NCI-H2029 (cell line): ENCODE data around the gene ESPL1.

Experiments used
- DNase-seq: peaks from one replicate; lab custom pipeline; 2025; lab: John Stamatoyannopoulos, UW

Gene ESPL1

DNA sequence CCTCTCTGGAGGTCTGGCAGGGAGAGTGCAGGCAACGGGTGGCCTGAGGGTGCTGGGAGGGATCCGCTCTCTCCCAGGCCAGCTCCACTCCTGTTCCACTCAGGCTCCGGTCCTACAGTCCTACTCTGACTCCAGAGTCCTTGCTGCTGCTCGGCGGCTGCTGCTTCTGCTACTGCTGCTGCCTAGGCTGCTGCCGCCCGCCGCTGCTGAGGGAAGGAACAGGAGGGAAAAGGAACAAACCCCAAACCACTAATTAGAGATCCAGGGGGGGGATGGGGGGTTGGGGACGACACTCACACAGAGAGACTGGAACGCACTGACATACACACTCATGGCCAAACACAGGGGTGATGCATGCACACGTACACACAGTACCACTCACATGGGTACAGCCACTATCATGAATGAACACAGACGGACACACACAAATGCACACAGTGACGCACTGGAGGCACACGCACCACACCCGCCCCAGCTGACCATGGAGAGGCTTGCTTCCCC lies 68.1 kb downstream of the ESPL1 start, which contains the start of gene SP7:
SP7 (minus strand) TSS at position 174 of the 501 bp plus-strand sequence. CDS start 708 bp downstream, outside the sequence.
- no peak for DNase-seq

DNA sequence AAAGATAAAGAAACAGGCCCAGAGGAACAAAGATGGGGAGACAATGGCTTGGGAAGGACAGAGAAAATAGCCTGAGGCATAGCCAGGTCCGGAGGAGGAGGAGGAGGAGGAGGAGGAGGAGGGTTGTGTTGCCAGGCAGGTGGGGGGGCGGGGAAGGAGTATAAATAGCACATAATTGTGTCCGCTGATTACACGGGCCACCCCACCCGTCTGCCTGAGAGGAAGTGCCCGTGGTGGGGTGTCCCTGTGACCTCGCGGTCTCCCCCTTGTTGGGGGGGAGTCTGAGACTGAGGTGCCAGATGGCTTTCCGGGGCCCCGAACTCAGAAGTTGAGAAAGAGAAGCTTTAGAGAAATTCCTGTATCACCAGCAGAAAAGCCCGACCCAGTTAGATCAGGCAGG lies 69.9 kb downstream of the ESPL1 start:
- no peak for DNase-seq

DNA sequence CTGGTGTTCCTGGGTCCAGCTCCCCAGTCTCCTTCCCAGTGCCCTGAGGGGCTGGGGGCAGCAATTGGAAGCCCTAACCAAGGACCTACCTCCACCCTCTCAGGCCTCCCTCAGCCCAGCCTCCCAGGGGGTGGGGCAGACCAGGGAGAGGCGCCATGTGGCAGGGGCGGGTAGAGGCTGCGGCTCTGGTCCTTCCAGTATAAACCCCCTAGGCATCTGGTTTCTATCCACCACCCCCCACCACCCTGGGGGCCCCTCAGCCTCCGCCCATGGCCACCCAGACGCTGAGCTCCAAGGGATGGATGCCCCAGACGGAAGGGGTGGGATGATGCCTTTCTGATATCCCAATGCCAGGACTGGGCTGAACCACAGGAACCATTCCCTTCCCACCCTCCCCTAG lies 70.8 kb downstream of the ESPL1 start:
- no peak for DNase-seq

DNA sequence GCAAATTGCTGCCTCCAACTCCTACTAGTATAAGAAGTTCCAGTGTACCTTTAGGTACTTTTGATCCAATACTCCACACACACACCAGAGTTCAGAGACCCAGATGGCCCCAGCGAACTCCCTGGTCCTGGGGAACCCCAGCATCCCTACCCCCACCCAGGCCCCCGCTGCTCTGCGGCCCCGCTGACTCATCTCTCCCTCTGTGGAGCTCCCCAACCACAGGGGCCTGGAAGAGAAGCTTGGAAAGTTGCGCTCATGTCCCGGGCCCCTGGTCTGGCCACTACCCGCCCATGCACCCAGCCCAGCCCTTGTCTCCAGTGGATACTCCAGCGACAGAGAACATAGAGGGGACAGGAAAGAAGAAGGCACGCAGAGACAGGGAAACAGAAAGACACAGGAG lies 72.3 kb downstream of the ESPL1 start:
- DNase-seq = no peak
